HG03280 (cell line): Measurements from ENCODE around the gene ZNF20.
"Not testable (repeated sequence)": the region's sequence is repeated elsewhere in the genome, so short reads cannot be mapped to it uniquely, and the experiment has no call there.

Experiments
- ATAC-seq: cut with Tn5 transposase; IDR thresholded peaks from one replicate; pipeline ENCODE4 v1.9.1; 2021; ENCODE audit warnings: mild to moderate bottlenecking, moderate library complexity; ENCODE audit not compliant: unreplicated experiment

The ZNF20 gene

GRCh38 chr19:12113121-12113520 is 27.0 kb downstream of the ZNF20 start:
- ATAC-seq: no peak

GRCh38 chr19:12112701-12113100 is 27.4 kb downstream of the ZNF20 start:
- no peak for ATAC-seq

DNA sequence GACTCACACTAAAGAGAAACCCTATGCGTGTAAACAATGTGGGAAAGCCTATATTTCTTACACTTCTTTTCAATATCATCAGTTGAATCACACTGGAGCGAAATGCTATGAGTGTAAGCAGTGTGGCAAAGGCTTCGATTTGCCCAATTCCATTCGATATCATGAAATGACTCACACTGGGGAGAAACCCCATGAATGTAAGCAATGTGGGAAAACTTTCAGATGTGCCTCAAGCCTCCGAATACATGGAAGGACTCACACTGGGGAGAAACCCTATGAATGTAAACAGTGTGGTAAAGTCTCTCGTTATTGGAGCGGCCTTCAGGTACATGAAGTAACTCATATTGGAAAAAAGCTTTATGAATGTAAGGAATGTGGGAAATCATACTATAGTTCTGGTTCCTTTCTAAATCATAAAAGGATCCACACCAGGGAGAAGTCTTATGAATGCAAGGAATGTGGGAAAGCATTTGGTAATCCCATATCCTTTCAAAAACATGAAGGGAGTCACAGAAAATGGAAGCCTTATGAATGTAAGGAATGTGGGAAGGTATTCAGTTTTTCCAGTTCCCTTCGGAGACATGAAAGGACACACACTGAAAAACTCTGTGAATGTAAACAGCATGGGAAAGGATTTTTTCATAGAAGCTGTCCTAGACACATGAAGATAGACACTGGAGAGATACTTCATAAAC is 28.1 kb downstream of the ZNF20 start:
- no peak for ATAC-seq

DNA sequence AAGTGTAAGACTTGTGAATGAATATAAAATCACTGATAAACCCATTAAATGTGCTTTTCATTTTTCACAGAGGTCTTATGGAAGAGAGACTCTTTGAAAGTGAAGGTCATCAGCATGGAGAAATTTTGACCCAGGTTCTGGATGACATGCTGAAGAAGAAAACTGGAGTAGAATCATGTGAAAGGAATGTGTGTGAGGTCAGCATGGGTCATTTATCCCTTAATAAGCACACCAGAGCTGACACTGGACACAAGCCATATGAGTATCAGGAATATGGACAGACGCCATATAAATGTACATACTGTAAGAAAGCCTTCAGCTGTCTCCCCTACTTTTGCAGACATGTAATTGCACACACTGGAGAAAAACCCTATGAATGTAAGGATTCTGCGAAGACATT is 29.0 kb downstream of the ZNF20 start:
- no peak for ATAC-seq

DNA sequence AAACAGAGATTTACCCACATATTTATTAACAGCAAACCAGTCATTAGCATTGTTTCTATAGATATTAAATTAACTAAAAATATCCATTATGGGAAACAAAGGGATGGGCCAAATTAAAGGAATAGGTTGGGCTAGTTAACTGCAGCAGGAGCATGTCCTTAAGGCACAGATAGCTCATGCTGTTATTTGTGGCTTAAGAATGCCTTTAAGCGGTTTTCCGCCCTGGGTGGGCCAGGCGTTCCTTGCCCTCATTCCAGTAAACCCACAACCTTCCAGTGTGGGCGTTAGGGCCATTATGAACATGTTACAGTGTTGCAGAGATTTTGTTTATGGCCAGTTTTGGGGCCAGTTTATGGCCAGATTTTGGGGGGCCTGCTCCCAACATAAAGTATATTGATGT is 36.2 kb downstream of the ZNF20 start:
- not testable (repeated sequence) for ATAC-seq

DNA sequence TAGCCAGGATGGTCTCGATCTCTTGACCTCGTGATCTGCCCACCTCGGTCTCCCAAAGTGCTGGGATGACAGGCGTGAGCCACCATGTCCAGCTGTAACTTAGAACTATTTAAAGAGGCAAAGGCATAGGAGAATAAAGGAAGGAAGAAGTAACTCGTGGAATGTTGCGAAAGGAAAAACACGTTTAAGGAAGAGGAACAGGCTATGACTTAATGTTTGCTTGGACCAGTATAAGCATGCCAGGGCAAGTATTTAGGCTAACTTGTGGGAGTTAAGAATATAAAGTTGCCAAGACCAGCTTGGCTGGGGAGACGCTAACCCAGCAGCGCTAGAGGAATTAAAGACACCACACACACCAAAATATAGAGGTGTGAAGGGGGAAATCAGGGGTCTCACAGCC is 42.1 kb downstream of the ZNF20 start:
- no peak for ATAC-seq

DNA sequence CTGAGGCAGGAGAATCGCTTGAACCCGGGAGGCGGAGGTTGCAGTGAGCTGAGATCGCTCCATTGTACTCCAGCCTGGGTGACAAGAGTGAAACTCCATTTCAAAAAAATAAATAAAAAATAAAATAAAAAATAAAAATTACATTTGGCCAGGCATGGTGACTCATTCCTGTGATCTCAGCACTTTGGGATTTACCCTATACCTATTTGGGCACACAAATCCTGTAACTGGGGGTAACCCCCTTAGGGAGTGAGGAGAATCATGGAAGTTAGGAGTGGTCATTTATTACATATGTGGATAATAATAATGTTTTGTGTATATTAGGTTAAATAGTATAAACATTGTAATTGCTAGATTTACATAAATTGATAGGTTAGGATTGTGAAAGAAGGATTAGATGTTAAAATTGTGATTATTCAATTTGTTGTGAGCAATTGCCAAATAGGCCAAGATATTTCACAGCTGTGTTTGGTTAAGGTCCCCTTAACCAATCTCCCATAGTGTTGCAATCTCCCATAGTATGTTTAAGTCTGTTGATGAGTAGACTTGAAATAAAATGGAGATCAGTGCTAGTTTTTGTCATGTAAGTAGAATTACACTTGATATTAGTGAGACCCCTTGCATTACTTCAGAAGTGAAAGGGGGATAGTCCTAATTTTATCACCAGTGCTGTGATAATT is 44.9 kb downstream of the ZNF20 start:
- no peak for ATAC-seq

- no peak for ATAC-seq
Observed at GRCh38 chr19:12093777-12094176, 46.4 kb downstream of the ZNF20 start.

GRCh38 chr19:12092956-12093355 is 47.2 kb downstream of the ZNF20 start:
- ATAC-seq: no peak

DNA sequence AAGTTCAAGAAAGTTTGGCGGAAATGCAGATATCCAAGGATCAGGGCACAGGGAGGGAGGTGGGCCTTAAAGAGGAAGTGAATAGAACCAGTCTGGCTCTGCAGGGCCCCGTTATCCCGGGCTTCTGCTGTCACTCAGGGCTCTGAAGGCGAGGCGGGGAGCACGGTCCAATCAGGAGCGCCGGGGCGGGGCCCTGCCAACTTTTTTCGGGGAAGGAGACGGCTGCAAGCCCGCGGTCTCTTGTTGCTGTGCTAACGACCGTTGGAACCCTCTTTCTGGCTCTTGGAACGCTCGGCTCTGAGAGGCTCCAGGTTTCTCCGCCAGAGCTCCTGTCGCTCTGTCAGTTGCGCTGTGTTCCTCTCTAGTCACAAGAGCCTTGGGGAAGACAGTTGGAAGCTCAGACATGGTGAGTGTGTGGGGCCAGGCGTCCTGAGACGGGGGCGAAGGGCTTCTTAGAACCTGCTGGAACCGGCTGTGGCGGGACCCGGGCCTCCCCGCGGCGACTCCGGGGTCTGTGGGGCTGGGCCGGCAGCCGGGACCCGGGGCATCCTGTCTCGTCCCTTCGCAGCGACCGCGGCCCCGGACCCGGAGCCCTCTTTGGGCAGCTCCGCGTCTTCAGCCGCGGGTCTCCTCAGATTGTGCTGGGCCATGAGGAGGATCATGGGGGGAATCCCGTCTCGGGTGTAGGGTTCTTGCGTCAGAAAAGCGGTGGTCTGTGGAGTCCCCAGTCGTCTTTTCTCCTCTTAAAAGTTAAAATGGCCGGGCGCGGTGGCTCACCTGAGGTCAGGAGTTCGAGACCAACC is 47.9 kb downstream of the ZNF20 start:
- ATAC-seq: no peak

GRCh38 chr19:12090807-12091206 is 49.3 kb downstream of the ZNF20 start:
- ATAC-seq: no peak

GRCh38 chr19:12085074-12085818 is 54.9 kb downstream of the ZNF20 start:
- ATAC-seq: no peak

DNA sequence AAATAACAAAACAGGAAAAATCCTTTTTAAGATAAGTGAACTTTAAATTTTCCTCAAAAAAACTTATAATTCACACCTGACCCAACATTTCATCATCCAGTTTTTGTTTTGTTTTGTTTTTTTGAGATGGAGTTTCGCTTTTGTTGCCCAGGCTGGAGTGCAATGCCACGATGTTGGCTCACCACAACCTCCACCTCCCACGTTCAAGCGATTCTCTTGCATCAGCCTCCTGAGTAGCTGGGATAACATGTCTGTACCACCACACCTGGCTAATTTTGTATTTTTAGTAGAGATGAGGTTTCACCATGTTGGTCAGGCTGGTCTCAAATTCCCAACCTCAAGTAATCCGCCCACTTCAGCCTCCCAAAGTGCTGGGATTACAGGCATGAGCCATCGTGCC is 56.8 kb downstream of the ZNF20 start:
- not testable (repeated sequence) for ATAC-seq
